Panc1 (cell line): ENCODE data around the gene CC2D1A.

Experiments
- POLR2AphosphoS5 ChIP-seq: IDR thresholded peaks from 2 replicates; pipeline ENCODE4 v1.6.1; 2012; ENCODE audit warnings: mild to moderate bottlenecking, low read depth, low read length, moderate library complexity
- TCF7L2 ChIP-seq: IDR thresholded peaks from 2 replicates; pipeline ENCODE4 v1.6.1; 2011; ENCODE audit warnings: mild to moderate bottlenecking, low read depth, low read length, inconsistent platforms
- TF ChIP-seq, protein P1 (sequence below): fragments of 450-650 bp; IDR thresholded peaks from 2 replicates; pipeline ENCODE4 v1.5.1; 2017; ENCODE audit warnings: mild to moderate bottlenecking
- TF ChIP-seq, protein P2 (sequence below), 2 experiments: IDR thresholded peaks; 2 replicates each; pipeline ENCODE4 v1.6.1; 2011 to 2012; ENCODE audit warnings: low read depth in 2 of 2, control low read depth in 1 of 2, low read length in 1 of 2, mild to moderate bottlenecking in 1 of 2, moderate library complexity in 1 of 2; ENCODE audit not compliant: insufficient read depth in 1 of 2

DNA sequence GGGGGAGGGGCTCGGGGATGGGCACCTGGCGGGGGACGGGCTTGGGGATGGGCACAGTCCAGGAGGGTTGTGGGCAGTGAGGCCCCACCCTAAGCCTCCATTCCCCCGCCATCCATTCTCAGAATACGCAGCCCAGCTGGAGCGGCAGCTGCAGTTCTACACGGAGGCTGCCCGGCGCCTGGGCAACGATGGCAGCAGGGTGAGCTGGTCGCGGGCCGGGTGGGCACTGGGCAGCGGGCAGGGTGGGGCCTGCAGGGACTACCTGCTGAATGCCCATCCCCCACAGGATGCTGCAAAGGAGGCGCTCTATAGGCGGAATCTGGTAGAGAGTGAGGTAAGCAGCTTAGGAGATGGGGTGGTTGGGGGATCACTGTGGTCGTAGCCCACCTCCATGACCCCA lies 24.0 kb downstream of the CC2D1A start:
- TF ChIP-seq, protein P1, sequence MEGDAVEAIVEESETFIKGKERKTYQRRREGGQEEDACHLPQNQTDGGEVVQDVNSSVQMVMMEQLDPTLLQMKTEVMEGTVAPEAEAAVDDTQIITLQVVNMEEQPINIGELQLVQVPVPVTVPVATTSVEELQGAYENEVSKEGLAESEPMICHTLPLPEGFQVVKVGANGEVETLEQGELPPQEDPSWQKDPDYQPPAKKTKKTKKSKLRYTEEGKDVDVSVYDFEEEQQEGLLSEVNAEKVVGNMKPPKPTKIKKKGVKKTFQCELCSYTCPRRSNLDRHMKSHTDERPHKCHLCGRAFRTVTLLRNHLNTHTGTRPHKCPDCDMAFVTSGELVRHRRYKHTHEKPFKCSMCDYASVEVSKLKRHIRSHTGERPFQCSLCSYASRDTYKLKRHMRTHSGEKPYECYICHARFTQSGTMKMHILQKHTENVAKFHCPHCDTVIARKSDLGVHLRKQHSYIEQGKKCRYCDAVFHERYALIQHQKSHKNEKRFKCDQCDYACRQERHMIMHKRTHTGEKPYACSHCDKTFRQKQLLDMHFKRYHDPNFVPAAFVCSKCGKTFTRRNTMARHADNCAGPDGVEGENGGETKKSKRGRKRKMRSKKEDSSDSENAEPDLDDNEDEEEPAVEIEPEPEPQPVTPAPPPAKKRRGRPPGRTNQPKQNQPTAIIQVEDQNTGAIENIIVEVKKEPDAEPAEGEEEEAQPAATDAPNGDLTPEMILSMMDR, result no peak
- TF ChIP-seq POLR2AphosphoS5 (no peak), TCF7L2 (no peak)
- TF ChIP-seq, protein P2, sequence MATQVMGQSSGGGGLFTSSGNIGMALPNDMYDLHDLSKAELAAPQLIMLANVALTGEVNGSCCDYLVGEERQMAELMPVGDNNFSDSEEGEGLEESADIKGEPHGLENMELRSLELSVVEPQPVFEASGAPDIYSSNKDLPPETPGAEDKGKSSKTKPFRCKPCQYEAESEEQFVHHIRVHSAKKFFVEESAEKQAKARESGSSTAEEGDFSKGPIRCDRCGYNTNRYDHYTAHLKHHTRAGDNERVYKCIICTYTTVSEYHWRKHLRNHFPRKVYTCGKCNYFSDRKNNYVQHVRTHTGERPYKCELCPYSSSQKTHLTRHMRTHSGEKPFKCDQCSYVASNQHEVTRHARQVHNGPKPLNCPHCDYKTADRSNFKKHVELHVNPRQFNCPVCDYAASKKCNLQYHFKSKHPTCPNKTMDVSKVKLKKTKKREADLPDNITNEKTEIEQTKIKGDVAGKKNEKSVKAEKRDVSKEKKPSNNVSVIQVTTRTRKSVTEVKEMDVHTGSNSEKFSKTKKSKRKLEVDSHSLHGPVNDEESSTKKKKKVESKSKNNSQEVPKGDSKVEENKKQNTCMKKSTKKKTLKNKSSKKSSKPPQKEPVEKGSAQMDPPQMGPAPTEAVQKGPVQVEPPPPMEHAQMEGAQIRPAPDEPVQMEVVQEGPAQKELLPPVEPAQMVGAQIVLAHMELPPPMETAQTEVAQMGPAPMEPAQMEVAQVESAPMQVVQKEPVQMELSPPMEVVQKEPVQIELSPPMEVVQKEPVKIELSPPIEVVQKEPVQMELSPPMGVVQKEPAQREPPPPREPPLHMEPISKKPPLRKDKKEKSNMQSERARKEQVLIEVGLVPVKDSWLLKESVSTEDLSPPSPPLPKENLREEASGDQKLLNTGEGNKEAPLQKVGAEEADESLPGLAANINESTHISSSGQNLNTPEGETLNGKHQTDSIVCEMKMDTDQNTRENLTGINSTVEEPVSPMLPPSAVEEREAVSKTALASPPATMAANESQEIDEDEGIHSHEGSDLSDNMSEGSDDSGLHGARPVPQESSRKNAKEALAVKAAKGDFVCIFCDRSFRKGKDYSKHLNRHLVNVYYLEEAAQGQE (IDR thresholded peaks at IDR 0.05; ENCODE audit: insufficient read depth in 1 of 2, low read depth in 2 of 2, low read length in 1 of 2), result no peak
